ENCODE measurements around the gene MAP3K2.
A peak's percentile ranks its signal among the peaks of the same experiment; 100 is the strongest.
"Not testable (repeated sequence)": the region's sequence is repeated elsewhere in the genome, so short reads cannot be mapped to it uniquely, and the experiment has no call there.

MAP3K2 gene

GRCh38 chr2:127410871-127411652, 23.3 kb upstream of the MAP3K2 start:
- Histone ChIP-seq H3K4me3 (peak overlapping the region; percentile 12), H3K27ac (peak overlapping the region; percentile 71 to 83)
- peak; percentile 56 for DNase-seq (ENCODE audit: low spot score)
- TF ChIP-seq, protein P1, sequence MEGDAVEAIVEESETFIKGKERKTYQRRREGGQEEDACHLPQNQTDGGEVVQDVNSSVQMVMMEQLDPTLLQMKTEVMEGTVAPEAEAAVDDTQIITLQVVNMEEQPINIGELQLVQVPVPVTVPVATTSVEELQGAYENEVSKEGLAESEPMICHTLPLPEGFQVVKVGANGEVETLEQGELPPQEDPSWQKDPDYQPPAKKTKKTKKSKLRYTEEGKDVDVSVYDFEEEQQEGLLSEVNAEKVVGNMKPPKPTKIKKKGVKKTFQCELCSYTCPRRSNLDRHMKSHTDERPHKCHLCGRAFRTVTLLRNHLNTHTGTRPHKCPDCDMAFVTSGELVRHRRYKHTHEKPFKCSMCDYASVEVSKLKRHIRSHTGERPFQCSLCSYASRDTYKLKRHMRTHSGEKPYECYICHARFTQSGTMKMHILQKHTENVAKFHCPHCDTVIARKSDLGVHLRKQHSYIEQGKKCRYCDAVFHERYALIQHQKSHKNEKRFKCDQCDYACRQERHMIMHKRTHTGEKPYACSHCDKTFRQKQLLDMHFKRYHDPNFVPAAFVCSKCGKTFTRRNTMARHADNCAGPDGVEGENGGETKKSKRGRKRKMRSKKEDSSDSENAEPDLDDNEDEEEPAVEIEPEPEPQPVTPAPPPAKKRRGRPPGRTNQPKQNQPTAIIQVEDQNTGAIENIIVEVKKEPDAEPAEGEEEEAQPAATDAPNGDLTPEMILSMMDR (IDR thresholded peaks at IDR 0.05) = no peak

DNA sequence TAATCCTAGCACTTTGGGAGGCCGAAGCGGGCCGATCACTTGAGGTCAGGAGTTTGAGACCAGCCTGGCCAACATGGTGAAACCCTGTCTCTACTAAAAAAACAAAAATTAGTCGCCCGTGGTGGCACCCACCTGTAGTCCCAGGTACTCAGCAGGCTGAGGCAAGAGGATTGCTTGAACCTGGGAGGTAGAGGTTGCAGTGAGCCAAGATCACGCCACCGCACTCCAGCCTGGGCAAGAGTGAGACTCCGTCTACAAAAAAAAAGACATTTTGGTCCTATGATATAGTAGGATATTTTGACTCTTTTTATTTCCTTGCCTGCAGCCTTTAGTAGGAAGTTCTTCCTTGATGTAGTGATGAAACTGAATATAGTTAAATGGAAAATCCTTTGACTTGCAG, 21.9 kb upstream of the MAP3K2 start:
- H3K27ac ChIP-seq = peak overlapping the region in 1 of 2 donors; percentile 71
- not testable (repeated sequence) for H3K4me3 ChIP-seq
- DNase-seq (ENCODE audit: low spot score) = peak; percentile 21

DNA sequence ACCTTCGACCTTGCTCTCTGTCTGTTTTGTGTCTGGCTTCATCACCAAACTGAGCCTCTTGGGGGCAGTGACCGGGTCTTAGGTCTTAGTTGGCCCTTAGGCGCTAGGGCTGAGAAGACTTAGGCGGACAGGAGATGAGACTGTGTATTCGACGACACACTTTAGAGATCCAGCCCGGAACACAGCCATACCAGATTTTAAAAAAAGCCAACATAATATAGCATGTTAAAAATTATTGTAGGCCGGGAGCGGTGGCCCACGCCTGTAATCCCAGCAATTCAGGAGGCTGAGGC, 21.0 kb upstream of the MAP3K2 start:
- TF ChIP-seq, protein P1 (IDR thresholded peaks at IDR 0.05) = no peak
- no peak for DNase-seq (ENCODE audit: low spot score)
- H3K27ac ChIP-seq = peak overlapping the region; percentile 91 to 96
- peak overlapping the region; percentile 71 for H3K4me3 ChIP-seq

DNA sequence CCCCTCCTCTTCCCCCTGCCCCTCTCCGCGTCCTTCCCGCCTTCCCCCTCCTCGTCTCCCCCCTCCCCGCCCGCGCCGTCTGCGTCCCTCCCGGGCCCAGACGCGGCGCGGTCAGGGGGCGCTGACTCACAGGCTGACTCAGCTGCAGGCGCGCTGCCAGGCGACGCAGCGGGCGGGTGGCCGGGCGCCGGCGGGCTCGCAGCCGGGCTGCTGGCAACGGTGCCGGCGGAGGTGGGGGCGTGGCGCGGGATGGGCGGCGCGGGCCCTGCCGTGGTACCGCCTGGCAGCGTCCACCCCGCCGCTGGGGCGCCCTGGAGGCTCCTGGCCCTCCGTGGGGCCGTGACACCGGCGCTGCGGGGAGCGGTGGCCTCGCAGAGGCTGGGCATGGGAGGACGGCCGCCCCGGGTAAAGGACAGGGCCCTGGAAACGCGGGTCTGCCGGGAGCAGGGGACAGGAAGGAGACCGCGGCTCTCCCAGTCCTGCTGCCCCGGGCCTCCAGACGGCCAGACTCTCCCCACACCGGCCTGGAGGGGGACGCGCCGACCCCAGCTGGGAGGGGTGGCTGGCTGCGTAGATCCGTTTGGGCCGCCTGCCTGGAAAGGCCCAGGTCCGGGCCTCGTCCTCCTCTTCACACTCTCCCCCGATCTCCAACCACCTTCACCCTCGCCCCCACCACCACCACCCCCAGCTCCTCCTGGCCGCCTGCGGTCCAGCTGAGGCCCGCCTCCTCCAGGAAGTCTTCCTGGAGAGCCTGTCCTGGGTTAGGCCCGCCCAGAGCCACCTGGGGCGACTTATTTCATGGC, 20.4 kb upstream of the MAP3K2 start:
- Histone ChIP-seq H3K27ac (peak overlapping the region; percentile 91 to 96), H3K4me3 (peak overlapping the region; percentile 71)
- DNase-seq (ENCODE audit: low spot score) = peak; percentile 94
- TF ChIP-seq, protein P1 (IDR thresholded peaks at IDR 0.05) = no peak

GRCh38 chr2:127407661-127408003, 19.9 kb upstream of the MAP3K2 start:
- Histone ChIP-seq H3K4me3 (peak overlapping the region; percentile 71), H3K27ac (peak overlapping the region; percentile 60 to 91)
- TF ChIP-seq, protein P1 (IDR thresholded peaks at IDR 0.05) = no peak
- DNase-seq (ENCODE audit: low spot score) = no peak

DNA sequence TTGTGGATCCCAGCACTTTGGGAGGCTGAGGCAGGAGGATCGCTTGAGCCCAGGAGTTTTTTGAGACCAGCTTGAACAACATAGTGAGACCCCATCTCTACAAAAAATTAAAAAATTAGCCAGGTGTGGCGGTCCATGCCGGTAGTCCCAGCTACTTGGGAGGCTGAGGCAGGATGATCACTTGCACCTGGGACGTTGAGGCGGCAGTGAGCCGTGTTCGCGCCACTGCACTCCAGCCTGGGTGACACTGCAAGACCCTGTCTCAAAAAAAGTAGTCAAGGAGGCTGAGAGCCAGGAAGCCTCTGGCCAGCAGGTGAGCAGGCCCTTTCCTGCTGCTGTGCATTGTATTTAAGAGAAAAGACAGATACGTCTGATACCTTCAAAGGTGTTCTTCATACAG, 19.3 kb upstream of the MAP3K2 start:
- no peak for DNase-seq (ENCODE audit: low spot score)
- TF ChIP-seq, protein P1 (IDR thresholded peaks at IDR 0.05) = no peak
- H3K27ac ChIP-seq = peak overlapping the region; percentile 60 to 91
- no peak overlapping the region for H3K4me3 ChIP-seq

GRCh38 chr2:127406454-127406853, 18.7 kb upstream of the MAP3K2 start:
- TF ChIP-seq, protein P1 (IDR thresholded peaks at IDR 0.05) = no peak
- Histone ChIP-seq H3K27ac (peak overlapping the region; percentile 60 to 91), H3K4me3 (no peak overlapping the region)
- DNase-seq (ENCODE audit: low spot score) = no peak

Measured in coronary artery (tissue), 2 donors.